GM23338 (cell line): Measurements from ENCODE around the gene ABCC3. TPM values are rescaled to one million over a fixed set of nuclear protein-coding genes. Genes with fewer than 3 reads are reported as not detected.
"Not testable (repeated sequence)": the region's sequence is repeated elsewhere in the genome, so short reads cannot be mapped to it uniquely, and the experiment has no call there.

Experiments used
- ATAC-seq: fragments of 200-7000 bp; cut with Tn5 transposase; 3 replicates; pipeline ENCODE4 v1.9.1; 2020
- DNase-seq: peaks from one replicate; pipeline ENCODE4 v3.0.0-alpha.2; 2015; ENCODE audit warnings: low spot score
- H2AFZ ChIP-seq: fragments of 200-600 bp; sonication (generic); 2 replicates; pipeline ENCODE4 v1.8.0; 2016; ENCODE audit warnings: antibody characterized with exemption, mild to moderate bottlenecking, moderate library complexity
- H3F3A ChIP-seq: fragments of 200-600 bp; sonication (generic); replicated peaks from 2 replicates; pipeline ENCODE4 v1.8.0; 2017; ENCODE audit warnings: antibody characterized with exemption, mixed run types, low read depth
- H3K27ac ChIP-seq: fragments of 200-600 bp; sonication (generic); 2 replicates; pipeline ENCODE4 v1.6.1; 2016; ENCODE audit warnings: low read depth
- H3K27me3 ChIP-seq: fragments of 200-600 bp; sonication (generic); 2 replicates; pipeline ENCODE4 v1.8.0; 2016; ENCODE audit warnings: mild to moderate bottlenecking, mixed run types, moderate library complexity; ENCODE audit not compliant: insufficient read depth
- H3K36me3 ChIP-seq: fragments of 200-600 bp; sonication (generic); 2 replicates; pipeline ENCODE4 v1.8.0; 2016; ENCODE audit warnings: mild to moderate bottlenecking; ENCODE audit not compliant: insufficient read depth
- H3K4me1 ChIP-seq: fragments of 200-600 bp; sonication (generic); 2 replicates; pipeline ENCODE4 v1.8.0; 2016; ENCODE audit warnings: mild to moderate bottlenecking, moderate library complexity; ENCODE audit not compliant: insufficient read depth
- H3K4me2 ChIP-seq: fragments of 200-600 bp; sonication (generic); 2 replicates; pipeline ENCODE4 v1.7.1; 2017; ENCODE audit warnings: mixed run types
- H3K4me3 ChIP-seq: fragments of 200-600 bp; sonication (generic); 2 replicates; pipeline ENCODE4 v1.6.1; 2016; ENCODE audit warnings: mixed run types
- H3K79me2 ChIP-seq: fragments of 200-600 bp; sonication (generic); replicated peaks from 2 replicates; pipeline ENCODE4 v1.8.0; 2017; ENCODE audit warnings: mild to moderate bottlenecking; ENCODE audit not compliant: insufficient read depth
- H3K9me2 ChIP-seq: fragments of 200-600 bp; sonication (generic); 2 replicates; pipeline ENCODE4 v1.8.0; 2017; ENCODE audit not compliant: insufficient read depth
- H4K20me1 ChIP-seq: fragments of 200-600 bp; sonication (generic); replicated peaks from 2 replicates; pipeline ENCODE4 v1.8.0; 2017; ENCODE audit warnings: mild to moderate bottlenecking; ENCODE audit not compliant: insufficient read depth
- H3K27ac Mint-ChIP-seq: 2 replicates; pipeline ENCODE4 v1.8.0; 2020; ENCODE audit warnings: inconsistent platforms, mild to moderate bottlenecking, moderate library complexity, mixed read lengths
- H3K27me3 Mint-ChIP-seq: 3 replicates; pipeline ENCODE4 v1.8.0; 2022; ENCODE audit warnings: low read depth, mild to moderate bottlenecking, moderate library complexity, mixed read lengths, inconsistent platforms; ENCODE audit not compliant: insufficient read depth, poor library complexity
- H3K36me3 Mint-ChIP-seq: 3 replicates; pipeline ENCODE4 v1.8.0; 2021; ENCODE audit warnings: low read depth, mild to moderate bottlenecking, inconsistent platforms, moderate library complexity, mixed read lengths
- H3K4me1 Mint-ChIP-seq: 3 replicates; pipeline ENCODE4 v1.8.0; 2020; ENCODE audit warnings: mild to moderate bottlenecking, inconsistent platforms, mixed read lengths
- H3K4me3 Mint-ChIP-seq: 3 replicates; pipeline ENCODE4 v1.8.0; 2021; ENCODE audit warnings: moderate library complexity, mild to moderate bottlenecking, inconsistent platforms, mixed read lengths
- H3K9me3 Mint-ChIP-seq: 3 replicates; pipeline ENCODE4 v1.8.0; 2020; ENCODE audit warnings: moderate library complexity, mild to moderate bottlenecking, inconsistent platforms, mixed read lengths
- POLR2AphosphoS5 ChIP-seq: IDR thresholded peaks from 2 replicates; pipeline ENCODE4 v1.6.1; 2016; ENCODE audit warnings: antibody characterized with exemption, low read depth
- ZNF462 ChIP-seq: fragments of 250-450 bp; sonication (Bioruptor Pico); IDR thresholded peaks from 2 replicates; pipeline ENCODE4 v1.5.0; 2020; ENCODE audit warnings: mild to moderate bottlenecking, moderate library complexity
- polyA plus RNA-seq: library from polyadenylated mRNA; unstranded; fragments of >200 nt; fragmentation: Nextera tagmentation; extraction: Ambion mirVana; gene quantifications from 2 replicates; pipeline ENCODE4 v1.2.1, GENCODE V29; 2016
- total RNA-seq: library from RNA; depleted of rRNA; stranded (reverse); fragments of >200 nt; shearing (Covaris generic); gene quantifications from 2 replicates; pipeline ENCODE4 v1.2.3, GENCODE V29; 2014

Gene ABCC3
- total and polyA plus RNA-seq, 2 experiments from 2014 or later = not detected

GRCh38 chr17:50708050-50709000 lies 73.6 kb downstream of the ABCC3 start (continued):
- no peak for TF ChIP-seq POLR2AphosphoS5
- no peak for TF ChIP-seq ZNF462

- Mint-ChIP-seq H3K27ac (peak overlapping the region; percentile 89; the same call in 1 of the 2 replicates), H3K36me3 (peaks cover 17% of the 10 kb centered on the region; the same call in 2 of the 3 replicates), H3K4me3 (peak overlapping the region; percentile 95; the same call in 2 of the 3 replicates), H3K4me1 (peaks cover 30% of the 10 kb centered on the region)
- H3K79me2 ChIP-seq = peaks cover 32% of the 10 kb centered on the region
- not testable (repeated sequence) for H3K4me1 ChIP-seq, H3F3A ChIP-seq, H3K4me2 ChIP-seq, H3K27me3 ChIP-seq, H3K9me2 ChIP-seq, H3K4me3 ChIP-seq, DNase-seq, ATAC-seq, H3K27me3 Mint-ChIP-seq, H3K9me3 Mint-ChIP-seq, H3K27ac ChIP-seq, H3K36me3 ChIP-seq, H4K20me1 ChIP-seq
- peak overlapping the region; percentile 97 for H2AFZ ChIP-seq
Measured at GRCh38 chr17:50709053-50709452, 74.4 kb downstream of the ABCC3 start.
